ENCODE data around the gene AP1G1. TPM values are rescaled to one million over a fixed set of nuclear protein-coding genes. Genes with fewer than 3 reads are reported as not detected.

The AP1G1 gene
- 111 TPM for total RNA-seq

GRCh38 chr16:71808593-71809459 is at the start of gene AP1G1:
TSS of gene AP1G1 (minus strand) at chr16:71808834. CDS start at chr16:71789479, 19,355 bp downstream.

DNA sequence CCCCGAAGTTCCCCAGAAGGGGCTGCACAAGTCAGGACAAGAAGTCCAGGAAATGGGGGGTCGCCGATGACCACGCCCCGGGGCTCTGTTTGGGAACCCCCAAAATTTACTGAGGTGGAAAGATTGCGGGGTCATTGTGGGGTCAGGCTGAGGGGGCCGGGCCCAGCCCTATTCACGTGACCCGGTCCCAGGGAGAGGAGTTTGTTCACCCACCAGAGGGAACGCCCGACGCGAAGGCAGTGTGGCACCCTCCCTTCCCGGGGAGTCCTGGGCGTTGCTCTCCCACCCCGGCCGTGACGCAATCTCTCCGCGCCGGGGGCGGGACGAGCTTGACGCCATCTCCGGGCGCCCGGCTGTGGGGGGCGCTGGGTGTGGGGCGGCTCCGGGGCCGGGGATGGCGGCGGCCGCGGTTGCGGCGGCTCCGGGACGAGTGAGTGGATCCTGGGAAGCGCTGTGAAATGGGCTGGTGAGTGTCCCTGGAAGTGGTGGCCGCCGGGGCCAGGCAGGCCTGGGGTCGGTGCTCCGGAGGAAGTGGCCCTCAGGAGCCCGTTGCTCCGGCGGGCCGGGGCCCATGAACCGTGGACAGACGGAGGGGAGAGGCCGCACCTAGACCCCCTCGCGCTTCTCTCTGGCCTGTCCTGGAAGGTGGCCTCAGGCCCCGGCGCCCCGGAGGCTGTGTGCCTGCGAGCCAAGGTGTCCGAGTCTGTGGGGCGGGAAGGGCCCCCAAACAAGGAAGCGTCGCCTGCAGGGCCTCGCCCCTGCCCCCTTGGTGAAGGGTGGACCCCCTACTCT is 37.2 kb upstream of the AP1G1 start, which contains the start of gene ATXN1L:
Gene ATXN1L, plus strand, starts transcription at position 338 of the 792 bp plus-strand sequence. CDS start 3,765 bp downstream, outside the sequence.

GRCh38 chr16:71724320-71724751 is 84.3 kb downstream of the AP1G1 start, which contains the start of gene PHLPP2:
TSS of gene PHLPP2 (minus strand) at chr16:71724701. CDS start at chr16:71714795, 9,906 bp downstream.

Small RNAs within 50 kb of the gene (small RNA-seq; reads per million reads assigned to genes)
- not detected for gene AC010653.3
- gene SNORA70D, result not detected
- 3,844 reads per million, percentile 100 among the genes with 10 or more reads in this experiment for gene SNORD71

Other genes starting within 250 kb of the AP1G1 start
- not detected for gene TAT, start 231.7 kb downstream of the AP1G1 start, total RNA-seq
- 0.69 TPM for gene MARVELD3, start 182.7 kb downstream of the AP1G1 start, total RNA-seq
- gene PHLPP2, start 84.1 kb downstream of the AP1G1 start, total RNA-seq, result 28.4 TPM
- 14.3 TPM for gene ATXN1L, start 37.1 kb upstream of the AP1G1 start, total RNA-seq
- gene ZNF821, start 75.3 kb upstream of the AP1G1 start, total RNA-seq, result 30.4 TPM
- 107 TPM for gene IST1, start 86.7 kb upstream of the AP1G1 start, total RNA-seq
- gene PKD1L3, start 191.6 kb upstream of the AP1G1 start, total RNA-seq, result under 0.01 TPM
- 3.9 TPM for gene DHODH, start 199.9 kb upstream of the AP1G1 start, total RNA-seq
- gene HP, start 245.7 kb upstream of the AP1G1 start, total RNA-seq, result 0.23 TPM